ENCODE results near the gene KPNA6.
"Not testable (repeated sequence)": the region's sequence is repeated elsewhere in the genome, so short reads cannot be mapped to it uniquely, and the experiment has no call there.

The KPNA6 gene

GRCh38 chr1:32100807-32101708 lies 6.8 kb upstream of the KPNA6 start:
- DNase-seq = no peak

- DNase-seq = no peak
These were observed 3.7 kb upstream of the KPNA6 start for GRCh38 chr1:32104127-32104526.

GRCh38 chr1:32105338-32105737 lies 2.5 kb upstream of the KPNA6 start:
- DNase-seq = no peak

GRCh38 chr1:32106663-32107275 lies 1.1 kb upstream of the KPNA6 start:
- no peak for DNase-seq

GRCh38 chr1:32111040-32111623 lies 3.3 kb downstream of the KPNA6 start:
- no peak for DNase-seq

GRCh38 chr1:32111789-32112188 lies 3.9 kb downstream of the KPNA6 start:
- no peak for DNase-seq

GRCh38 chr1:32112806-32113375 lies 5.0 kb downstream of the KPNA6 start:
- no peak for DNase-seq

- not testable (repeated sequence) for DNase-seq
These were observed 5.6 kb downstream of the KPNA6 start for GRCh38 chr1:32113436-32113835.

GRCh38 chr1:32114420-32114819 lies 6.6 kb downstream of the KPNA6 start:
- no peak for DNase-seq

GRCh38 chr1:32115496-32115895 lies 7.6 kb downstream of the KPNA6 start:
- DNase-seq = no peak

GRCh38 chr1:32116531-32116930 lies 8.7 kb downstream of the KPNA6 start:
- no peak for DNase-seq

- no peak for DNase-seq
These were observed 14.3 kb downstream of the KPNA6 start for GRCh38 chr1:32122151-32122550.

GRCh38 chr1:32123361-32123760 lies 15.5 kb downstream of the KPNA6 start:
- not testable (repeated sequence) for DNase-seq

- no peak for DNase-seq
These were observed 17.5 kb downstream of the KPNA6 start for GRCh38 chr1:32125313-32125712.

- no peak for DNase-seq
These were observed 18.9 kb downstream of the KPNA6 start for GRCh38 chr1:32126770-32127169.

- DNase-seq = no peak
These were observed 19.7 kb downstream of the KPNA6 start for GRCh38 chr1:32127409-32128198.

GRCh38 chr1:32128479-32128878 lies 20.6 kb downstream of the KPNA6 start:
- DNase-seq = no peak

- no peak for DNase-seq
These were observed 21.1 kb downstream of the KPNA6 start for GRCh38 chr1:32128964-32129363.

- DNase-seq = not testable (repeated sequence)
These were observed 26.1 kb downstream of the KPNA6 start for GRCh38 chr1:32133950-32134280.

- no peak for DNase-seq
These were observed 29.3 kb downstream of the KPNA6 start for GRCh38 chr1:32137111-32137510.

GRCh38 chr1:32138965-32139364 lies 31.1 kb downstream of the KPNA6 start:
- no peak for DNase-seq

- no peak for DNase-seq
These were observed 34.8 kb downstream of the KPNA6 start for GRCh38 chr1:32142446-32143301.

All from GOT3 (cell line).